Mesodermal cell (in vitro differentiated cells): Measurements from ENCODE around the gene MRPL2.
"Not testable (repeated sequence)": the region's sequence is repeated elsewhere in the genome, so short reads cannot be mapped to it uniquely, and the experiment has no call there.

ENCODE experiments used
- H3K27ac ChIP-seq: 2 replicates; pipeline ENCODE4 v1.7.0; 2013; ENCODE audit warnings: mild to moderate bottlenecking, low read depth, low read length, moderate library complexity; ENCODE audit not compliant: severe bottlenecking
- H3K36me3 ChIP-seq: 2 replicates; pipeline ENCODE4 v1.7.1; 2013; ENCODE audit warnings: mild to moderate bottlenecking, low read length, moderate library complexity; ENCODE audit not compliant: control insufficient read depth, insufficient read depth
- H3K4me1 ChIP-seq: one replicate; pipeline ENCODE4 v1.7.1; 2013; ENCODE audit warnings: mild to moderate bottlenecking, low read length; ENCODE audit not compliant: insufficient read depth, control insufficient read depth, poor library complexity, severe bottlenecking
- H3K4me3 ChIP-seq: 2 replicates; pipeline ENCODE4 v1.7.0; 2013; ENCODE audit warnings: low read length, control low read depth, mild to moderate bottlenecking; ENCODE audit not compliant: insufficient read depth, poor library complexity, severe bottlenecking; ENCODE audit errors: extremely low read depth
- H3K9me3 ChIP-seq: 2 replicates; pipeline ENCODE4 v1.7.1; 2013; ENCODE audit warnings: mild to moderate bottlenecking, low read length, moderate library complexity; ENCODE audit not compliant: control insufficient read depth
- WGBS, 2 experiments: methylation state at CpG; one replicate each; pipeline ENCODE4 v1.1.5; 2013; ENCODE audit warnings: missing lambda C conversion rate in 2 of 2; ENCODE audit not compliant: insufficient coverage in 2 of 2; 5-methylcytosine and 5-hydroxymethylcytosine counted together

The MRPL2 gene

DNA sequence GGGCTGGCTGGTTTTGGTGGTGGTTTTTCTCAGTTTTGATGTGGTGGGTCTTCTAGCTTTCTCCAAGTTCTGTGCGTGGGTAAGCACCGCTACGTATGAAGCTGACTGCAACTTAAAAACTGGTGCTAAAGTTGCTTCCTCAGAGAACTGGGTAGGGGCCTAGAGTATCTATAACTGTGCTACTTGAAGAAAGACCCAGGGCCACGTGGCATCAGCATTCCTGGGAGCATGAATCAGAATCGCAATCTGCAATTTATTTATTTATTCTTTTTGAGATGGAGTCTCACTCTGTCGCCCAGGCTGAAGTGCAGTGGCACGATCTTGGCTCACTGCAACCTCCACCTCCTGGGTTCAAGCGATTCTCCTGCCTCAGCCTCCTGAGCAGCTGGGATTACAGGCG, 22.7 kb upstream of the MRPL2 start:
- H3K4me1 ChIP-seq, result peaks cover 18% of the 10 kb centered on the region
- not testable (repeated sequence) for H3K36me3 ChIP-seq, H3K9me3 ChIP-seq, H3K4me3 ChIP-seq, H3K27ac ChIP-seq
- 99% methylated on average over 7 to 8 of the region's 9 CpGs for WGBS, 2 experiments

DNA sequence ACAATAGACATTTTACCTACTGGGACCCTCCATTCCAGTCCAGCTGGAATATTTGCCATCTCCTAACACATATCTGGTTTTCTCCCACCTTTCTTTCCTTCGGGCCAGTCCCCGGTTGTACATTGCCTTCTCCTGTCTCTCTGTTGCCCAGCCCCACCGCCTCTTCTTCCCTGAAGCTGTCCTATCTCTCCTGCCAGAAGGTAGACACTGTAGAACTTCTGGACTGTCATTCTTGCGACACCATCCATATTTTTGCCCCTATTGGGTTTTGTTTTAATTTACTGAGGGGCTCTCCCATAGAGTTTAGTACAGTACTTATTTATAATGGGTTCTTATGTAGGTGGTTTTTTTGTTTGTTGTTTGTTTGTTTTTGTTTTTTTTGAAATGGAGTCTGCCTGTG, 21.8 kb upstream of the MRPL2 start:
- WGBS, 2 experiments, result 86 to 96% methylated on average over 3 of the region's 4 CpGs
- no peaks in the 10 kb centered on the region for H3K9me3 ChIP-seq
- peaks cover 9% of the 10 kb centered on the region for H3K36me3 ChIP-seq
- H3K27ac ChIP-seq, result no peak overlapping the region
- no peak overlapping the region for H3K4me3 ChIP-seq
- H3K4me1 ChIP-seq, result peaks cover 18% of the 10 kb centered on the region

DNA sequence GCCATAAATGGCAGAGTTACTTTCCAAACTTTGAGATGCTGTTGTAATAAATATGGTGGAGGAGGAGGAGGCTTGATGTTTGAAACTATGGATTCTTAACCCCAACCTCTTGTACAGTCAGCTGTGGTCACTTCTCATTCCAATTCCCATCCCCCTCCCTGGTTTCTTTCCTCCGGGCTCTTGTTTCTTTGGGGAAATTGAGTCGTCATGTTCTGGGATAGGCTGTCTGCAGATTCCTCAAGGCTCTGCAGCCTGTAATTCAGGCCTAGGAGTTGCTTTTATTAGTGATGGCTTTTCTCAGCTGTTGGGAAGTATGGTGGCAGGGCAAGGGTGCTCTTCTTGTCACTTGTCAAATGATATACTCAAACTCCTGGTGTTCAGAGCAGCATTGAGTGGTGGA, 19.5 kb upstream of the MRPL2 start:
- H3K27ac ChIP-seq, result no peak overlapping the region
- peak overlapping the region; percentile 94 for H3K4me3 ChIP-seq
- no peaks in the 10 kb centered on the region for H3K9me3 ChIP-seq
- 100% methylated on average over 1 of the region's 2 CpGs; no CpG with 5 or more reads in 1 of the 2 experiments for WGBS, 2 experiments
- H3K36me3 ChIP-seq, result peaks cover 11% of the 10 kb centered on the region
- H3K4me1 ChIP-seq, result peaks cover 27% of the 10 kb centered on the region

DNA sequence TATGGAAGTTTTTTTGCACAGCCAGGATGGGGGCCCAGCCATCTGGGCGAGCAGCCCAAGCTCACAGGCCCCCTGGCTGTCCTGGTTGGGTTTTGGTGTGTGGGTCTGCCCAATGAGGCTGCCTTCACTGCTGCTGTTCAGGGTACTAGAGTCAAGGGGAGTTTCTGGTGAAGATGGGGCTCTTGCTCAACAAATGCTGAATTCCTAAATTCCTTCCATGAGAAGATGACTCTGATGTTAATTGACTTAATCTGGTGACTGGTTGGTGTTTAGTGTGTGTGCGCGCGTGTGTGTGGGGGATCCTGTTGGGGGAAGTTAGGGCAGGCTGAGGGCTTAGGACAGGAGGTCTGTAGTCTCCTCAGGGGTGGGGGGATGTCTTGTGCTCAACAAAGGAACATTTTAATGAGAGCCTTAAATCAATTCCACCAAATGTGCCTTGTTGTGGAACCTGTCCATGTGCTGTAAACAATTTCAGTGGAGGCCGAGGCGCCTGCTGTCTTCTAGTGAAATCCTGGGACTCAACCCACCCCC, 18.8 kb upstream of the MRPL2 start:
- Histone ChIP-seq H3K4me3 (peak overlapping the region; percentile 94), H3K36me3 (peaks cover 16% of the 10 kb centered on the region), H3K9me3 (no peaks in the 10 kb centered on the region), H3K4me1 (peaks cover 27% of the 10 kb centered on the region), H3K27ac (no peak overlapping the region)
- WGBS, 2 experiments, result 63 to 76% methylated on average over 6 of the region's 6 CpGs

DNA sequence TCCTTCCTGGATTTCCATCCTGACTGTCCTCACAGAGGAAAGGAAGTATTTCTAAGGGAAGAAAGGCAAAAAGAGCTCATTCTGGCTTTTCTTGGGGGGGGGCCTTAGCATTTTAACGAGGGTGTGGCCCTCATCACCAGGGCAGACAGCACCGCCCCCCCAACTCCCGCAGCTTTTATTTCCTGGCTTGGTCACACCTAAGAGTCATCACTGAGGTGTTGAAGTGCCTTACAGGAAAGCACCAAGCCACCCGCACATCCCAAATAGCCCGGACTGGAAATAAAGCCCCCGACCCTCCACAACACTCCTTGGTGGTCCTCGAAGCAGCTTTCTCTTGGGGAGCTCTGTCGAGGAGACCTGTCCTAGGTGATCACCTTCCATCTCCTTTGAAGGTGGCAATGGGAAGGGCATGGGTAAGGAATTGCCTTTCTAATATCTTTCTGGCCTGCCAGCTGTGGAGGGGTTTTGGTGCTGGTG, 18.1 kb upstream of the MRPL2 start:
- H3K4me1 ChIP-seq, result peaks cover 23% of the 10 kb centered on the region
- H3K36me3 ChIP-seq, result peaks cover 22% of the 10 kb centered on the region
- H3K27ac ChIP-seq, result peak overlapping the region; percentile 81
- H3K4me3 ChIP-seq, result peak overlapping the region; percentile 94
- no peaks in the 10 kb centered on the region for H3K9me3 ChIP-seq
- WGBS, 2 experiments, result 0 to 11% methylated on average over 4 to 5 of the region's 8 CpGs

DNA sequence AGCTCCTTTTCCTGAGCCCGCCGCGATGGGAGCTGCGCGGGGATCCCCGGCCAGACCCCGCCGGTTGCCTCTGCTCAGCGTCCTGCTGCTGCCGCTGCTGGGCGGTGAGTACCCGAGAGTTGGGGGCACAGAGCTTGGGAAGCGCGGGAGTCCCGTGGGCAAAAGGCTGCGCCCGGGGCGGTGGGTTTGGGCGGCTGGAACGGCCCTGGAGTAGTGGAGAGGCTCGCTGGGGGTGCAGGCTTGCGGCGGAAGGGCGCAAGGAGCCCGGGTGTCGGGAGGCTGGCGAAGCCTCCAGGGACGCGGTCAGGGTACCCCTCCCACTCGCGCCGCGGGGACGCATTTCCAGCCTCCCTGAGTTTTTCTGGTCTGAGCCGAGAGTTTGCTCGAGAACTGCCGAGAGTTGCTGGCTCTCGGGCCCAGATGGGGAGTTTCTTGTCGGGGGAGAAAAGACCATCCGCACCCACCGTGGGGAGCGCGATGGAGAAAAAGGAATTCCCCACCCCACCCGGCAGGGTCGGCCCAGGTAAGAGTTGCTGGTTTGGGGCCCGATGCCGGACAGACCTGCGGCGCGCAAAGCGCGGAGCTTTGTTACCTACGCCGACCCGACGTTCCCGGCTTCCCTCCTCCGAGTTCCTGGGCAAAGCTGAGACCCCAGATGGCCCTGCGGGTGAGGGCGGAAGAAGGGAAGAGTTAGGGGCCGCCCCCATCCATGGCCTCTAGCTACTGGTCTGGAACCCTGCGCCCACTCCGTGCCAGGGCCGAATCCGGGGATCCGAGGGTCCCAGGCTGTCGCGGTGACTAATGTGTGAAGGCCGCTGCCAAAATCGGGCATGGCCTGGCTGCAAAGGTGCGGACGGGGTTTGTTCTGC, 17.5 kb upstream of the MRPL2 start:
- Histone ChIP-seq H3K4me3 (peak overlapping the region; percentile 94), H3K36me3 (peaks cover 22% of the 10 kb centered on the region), H3K27ac (peak overlapping the region; percentile 81), H3K4me1 (peaks cover 23% of the 10 kb centered on the region), H3K9me3 (no peaks in the 10 kb centered on the region)
- WGBS, 2 experiments, result 0% methylated on average over 52 to 53 of the region's 72 CpGs

DNA sequence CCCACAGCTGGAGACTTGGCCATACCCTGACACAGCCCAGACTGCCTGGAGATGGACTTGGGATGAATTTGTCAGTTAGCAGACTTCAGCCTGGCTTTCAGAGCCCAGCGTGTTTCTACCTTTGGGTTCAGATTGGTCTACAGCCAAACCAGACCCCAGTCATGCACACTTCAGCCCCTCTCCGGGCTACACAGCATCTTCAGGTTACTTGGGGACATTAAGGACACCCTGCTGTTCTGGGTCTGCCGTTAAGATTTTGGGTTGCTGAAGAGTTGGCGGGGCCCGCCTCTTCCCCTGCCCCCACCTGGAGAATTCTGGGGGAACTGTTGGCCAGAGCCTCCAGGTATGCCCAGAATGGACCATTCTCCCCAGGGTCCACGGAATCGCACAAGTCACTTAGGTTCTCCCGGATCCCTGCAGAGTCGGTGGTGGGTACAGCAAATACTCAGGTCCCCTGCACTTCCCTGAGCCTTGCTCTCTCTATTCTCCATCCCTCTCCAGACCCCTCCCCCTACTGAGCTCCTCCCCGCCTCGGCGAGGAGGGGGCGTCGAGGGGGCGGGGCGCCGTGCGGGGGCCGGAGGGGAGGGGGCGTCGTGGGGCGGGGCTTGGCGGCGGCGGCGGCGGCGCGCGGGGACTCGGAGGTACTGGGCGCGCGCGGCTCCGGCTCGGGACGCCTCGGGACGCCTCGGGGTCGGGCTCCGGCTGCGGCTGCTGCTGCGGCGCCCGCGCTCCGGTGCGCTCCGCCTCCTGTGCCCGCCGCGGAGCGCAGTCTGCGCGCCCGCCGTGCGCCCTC, 16.6 kb upstream of the MRPL2 start, which contains the start of gene PTK7:
PTK7 (plus strand) TSS at position 645 of the 794 bp plus-strand sequence. CDS start 175 bp downstream, outside the sequence.
- peaks cover 23% of the 10 kb centered on the region for H3K4me1 ChIP-seq
- no peaks in the 10 kb centered on the region for H3K9me3 ChIP-seq
- peak within 1 kb of the TSS; percentile 94 for H3K4me3 ChIP-seq
- H3K27ac ChIP-seq, result peak within 1 kb of the TSS; percentile 81
- H3K36me3 ChIP-seq, result peaks cover 26% of the 10 kb centered on the region
- WGBS, 2 experiments, result 4% methylated on average over 38 to 42 of the region's 60 CpGs

DNA sequence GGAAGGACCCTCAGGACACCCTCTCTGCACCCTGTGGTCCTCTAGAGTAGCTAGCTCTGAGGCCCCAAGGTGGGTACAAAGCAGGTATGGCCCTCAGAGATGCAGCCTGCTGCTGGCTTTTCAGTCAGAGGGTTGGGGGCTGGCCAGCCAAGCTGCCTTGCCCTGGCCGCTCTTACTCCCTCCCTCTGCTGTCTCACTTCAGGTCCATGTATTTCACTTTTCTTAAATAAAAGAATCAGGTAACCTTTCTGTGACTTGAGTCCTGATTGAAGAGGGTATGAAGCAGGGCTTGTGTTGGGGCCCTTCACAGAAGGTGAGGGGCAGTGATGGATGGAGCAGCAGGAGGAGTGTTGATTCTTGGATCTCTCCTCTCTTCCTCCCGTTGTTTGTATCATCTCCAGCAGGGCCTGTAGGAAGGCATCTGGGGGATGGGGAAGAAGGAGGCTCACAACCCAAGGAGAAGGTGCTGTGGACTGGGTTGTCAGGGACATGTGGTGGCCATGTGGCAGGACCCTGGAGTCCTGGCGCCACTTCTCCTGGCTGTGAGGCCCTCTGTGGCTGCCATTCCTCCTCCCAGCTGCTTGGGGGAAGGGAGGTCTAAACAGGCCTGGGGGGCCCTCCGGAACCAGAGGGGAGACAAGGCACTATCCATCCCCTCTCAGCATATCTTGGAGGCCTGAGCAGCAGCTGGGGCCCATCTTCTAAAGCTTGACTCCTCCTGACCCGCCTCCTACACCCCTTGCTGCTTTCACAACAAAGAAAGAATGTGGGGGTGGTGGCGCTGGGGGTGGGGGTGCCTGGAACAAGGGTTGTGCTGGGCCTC, 15.8 kb upstream of the MRPL2 start:
- Histone ChIP-seq H3K36me3 (peaks cover 21% of the 10 kb centered on the region), H3K27ac (peak overlapping the region; percentile 53), H3K9me3 (no peaks in the 10 kb centered on the region), H3K4me1 (peaks cover 23% of the 10 kb centered on the region), H3K4me3 (no peak overlapping the region)
- WGBS, 2 experiments, result 85% methylated on average over 1 of the region's 6 CpGs; no CpG with 5 or more reads in 1 of the 2 experiments

DNA sequence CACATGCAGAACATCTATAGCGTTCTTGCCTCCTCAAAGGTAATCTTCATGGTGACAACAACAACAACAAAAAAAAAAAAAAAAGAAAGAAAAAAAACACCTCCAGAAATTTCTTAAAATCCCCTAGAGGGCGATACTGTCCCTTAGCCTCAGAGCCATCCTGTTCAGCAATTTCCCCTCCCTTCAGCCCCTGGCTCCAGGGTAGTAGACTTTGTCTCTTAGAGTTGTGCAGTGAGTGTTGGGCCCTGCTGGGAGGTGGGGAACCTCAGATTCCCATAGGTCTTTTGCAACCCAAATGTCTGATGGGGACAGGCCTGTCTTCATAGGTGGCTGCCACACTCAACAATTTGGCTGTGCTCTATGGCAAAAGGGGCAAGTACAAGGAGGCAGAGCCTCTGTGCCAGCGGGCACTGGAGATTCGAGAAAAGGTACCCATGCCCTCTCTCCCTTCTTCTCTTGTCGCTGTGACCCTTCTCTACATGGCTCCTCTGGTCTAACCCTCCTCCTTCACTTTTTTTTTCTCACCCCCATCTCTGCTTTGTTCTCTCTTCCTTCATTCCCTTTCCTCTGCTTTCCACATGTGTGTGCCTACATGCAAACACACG, 10.9 kb upstream of the MRPL2 start:
- H3K9me3 ChIP-seq, result no peaks in the 10 kb centered on the region
- no peak overlapping the region for H3K27ac ChIP-seq
- WGBS, 2 experiments, result 63 to 64% methylated on average over 5 of the region's 6 CpGs
- H3K4me1 ChIP-seq, result peaks cover 5% of the 10 kb centered on the region
- peaks cover 34% of the 10 kb centered on the region for H3K36me3 ChIP-seq
- H3K4me3 ChIP-seq, result no peak overlapping the region
